ENCODE measurements around the gene PITHD1. TPM values are rescaled to one million over a fixed set of nuclear protein-coding genes. Genes with fewer than 3 reads are reported as not detected.

Gene PITHD1
- total RNA-seq, 1 experiment from 2014 or later, result 48.9 TPM

DNA sequence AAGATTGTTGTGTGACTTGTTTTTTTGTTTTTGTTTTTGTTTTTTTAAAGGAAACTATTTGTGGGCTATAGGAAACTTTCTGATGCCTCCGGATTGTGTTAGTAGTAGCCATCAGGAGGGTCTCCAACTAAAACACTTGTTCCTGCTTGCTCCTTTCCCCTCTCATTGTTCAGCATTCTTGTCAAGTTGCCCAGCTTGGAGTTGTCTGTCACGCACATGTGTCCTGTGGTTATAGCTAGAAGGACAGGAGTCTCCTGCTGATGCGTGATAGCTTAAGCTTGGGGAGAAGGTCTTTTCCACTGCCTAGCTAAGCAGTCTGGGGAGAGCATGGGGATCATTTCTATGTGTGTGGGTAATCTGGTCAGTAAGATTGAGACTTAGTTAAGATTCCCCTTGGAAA, 9.5 kb downstream of the PITHD1 start:
- TF ChIP-seq, protein P1, sequence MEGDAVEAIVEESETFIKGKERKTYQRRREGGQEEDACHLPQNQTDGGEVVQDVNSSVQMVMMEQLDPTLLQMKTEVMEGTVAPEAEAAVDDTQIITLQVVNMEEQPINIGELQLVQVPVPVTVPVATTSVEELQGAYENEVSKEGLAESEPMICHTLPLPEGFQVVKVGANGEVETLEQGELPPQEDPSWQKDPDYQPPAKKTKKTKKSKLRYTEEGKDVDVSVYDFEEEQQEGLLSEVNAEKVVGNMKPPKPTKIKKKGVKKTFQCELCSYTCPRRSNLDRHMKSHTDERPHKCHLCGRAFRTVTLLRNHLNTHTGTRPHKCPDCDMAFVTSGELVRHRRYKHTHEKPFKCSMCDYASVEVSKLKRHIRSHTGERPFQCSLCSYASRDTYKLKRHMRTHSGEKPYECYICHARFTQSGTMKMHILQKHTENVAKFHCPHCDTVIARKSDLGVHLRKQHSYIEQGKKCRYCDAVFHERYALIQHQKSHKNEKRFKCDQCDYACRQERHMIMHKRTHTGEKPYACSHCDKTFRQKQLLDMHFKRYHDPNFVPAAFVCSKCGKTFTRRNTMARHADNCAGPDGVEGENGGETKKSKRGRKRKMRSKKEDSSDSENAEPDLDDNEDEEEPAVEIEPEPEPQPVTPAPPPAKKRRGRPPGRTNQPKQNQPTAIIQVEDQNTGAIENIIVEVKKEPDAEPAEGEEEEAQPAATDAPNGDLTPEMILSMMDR (IDR thresholded peaks at IDR 0.05), result no peak
- TF ChIP-seq TCF7L2 (IDR thresholded peaks at IDR 0.05; ENCODE audit: low read depth, low read length) (no peak), SIN3A (IDR thresholded peaks at IDR 0.05; ENCODE audit: borderline replicate concordance, insufficient read depth, low read depth, low read length) (no peak), POLR2AphosphoS5 (IDR thresholded peaks at IDR 0.05; ENCODE audit: low read depth, low read length) (no peak)
- TF ChIP-seq, protein P2, sequence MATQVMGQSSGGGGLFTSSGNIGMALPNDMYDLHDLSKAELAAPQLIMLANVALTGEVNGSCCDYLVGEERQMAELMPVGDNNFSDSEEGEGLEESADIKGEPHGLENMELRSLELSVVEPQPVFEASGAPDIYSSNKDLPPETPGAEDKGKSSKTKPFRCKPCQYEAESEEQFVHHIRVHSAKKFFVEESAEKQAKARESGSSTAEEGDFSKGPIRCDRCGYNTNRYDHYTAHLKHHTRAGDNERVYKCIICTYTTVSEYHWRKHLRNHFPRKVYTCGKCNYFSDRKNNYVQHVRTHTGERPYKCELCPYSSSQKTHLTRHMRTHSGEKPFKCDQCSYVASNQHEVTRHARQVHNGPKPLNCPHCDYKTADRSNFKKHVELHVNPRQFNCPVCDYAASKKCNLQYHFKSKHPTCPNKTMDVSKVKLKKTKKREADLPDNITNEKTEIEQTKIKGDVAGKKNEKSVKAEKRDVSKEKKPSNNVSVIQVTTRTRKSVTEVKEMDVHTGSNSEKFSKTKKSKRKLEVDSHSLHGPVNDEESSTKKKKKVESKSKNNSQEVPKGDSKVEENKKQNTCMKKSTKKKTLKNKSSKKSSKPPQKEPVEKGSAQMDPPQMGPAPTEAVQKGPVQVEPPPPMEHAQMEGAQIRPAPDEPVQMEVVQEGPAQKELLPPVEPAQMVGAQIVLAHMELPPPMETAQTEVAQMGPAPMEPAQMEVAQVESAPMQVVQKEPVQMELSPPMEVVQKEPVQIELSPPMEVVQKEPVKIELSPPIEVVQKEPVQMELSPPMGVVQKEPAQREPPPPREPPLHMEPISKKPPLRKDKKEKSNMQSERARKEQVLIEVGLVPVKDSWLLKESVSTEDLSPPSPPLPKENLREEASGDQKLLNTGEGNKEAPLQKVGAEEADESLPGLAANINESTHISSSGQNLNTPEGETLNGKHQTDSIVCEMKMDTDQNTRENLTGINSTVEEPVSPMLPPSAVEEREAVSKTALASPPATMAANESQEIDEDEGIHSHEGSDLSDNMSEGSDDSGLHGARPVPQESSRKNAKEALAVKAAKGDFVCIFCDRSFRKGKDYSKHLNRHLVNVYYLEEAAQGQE (IDR thresholded peaks at IDR 0.05; ENCODE audit: insufficient read depth in 1 of 2, low read depth in 2 of 2, low read length in 1 of 2), result no peak
- H3K27ac ChIP-seq (ENCODE audit: low read length), result no peak overlapping the region
- CTCF ChIA-PET, result no interaction called here
- H3K4me1 ChIP-seq (ENCODE audit: control insufficient read depth, insufficient read depth, low read length), result peaks cover 13% of the 10 kb centered on the region
- ATAC-seq (no peak), DNase-seq (ENCODE audit: low read depth, low spot score) (no peak)
- POLR2A ChIA-PET, result no interaction called here
- H3K9me3 ChIP-seq (ENCODE audit: control insufficient read depth, insufficient read depth, low read depth, low read length), result no peaks in the 10 kb centered on the region
- intact Hi-C loops (cut with micrococcal nuclease; ENCODE audit: unreplicated experiment) (no loop called here), in situ Hi-C loops (cut with HindIII; ENCODE audit: low pct_unique_long_range_greater_than_20kb, low sequenced_read_pairs) (no loop called here)
- TSS peak; percentile 52 for BruUV-seq (replicated peaks)
- no peaks in the 10 kb centered on the region for H3K27me3 ChIP-seq (ENCODE audit: control insufficient read depth, insufficient read depth, low read length)
- peaks cover 17% of the 10 kb centered on the region for H3K36me3 ChIP-seq (ENCODE audit: control insufficient read depth, insufficient read depth, low read length)
- H3K4me3 ChIP-seq (ENCODE audit: low read depth in 2 of 2, low read length in 2 of 2), result no peak overlapping the region

DNA sequence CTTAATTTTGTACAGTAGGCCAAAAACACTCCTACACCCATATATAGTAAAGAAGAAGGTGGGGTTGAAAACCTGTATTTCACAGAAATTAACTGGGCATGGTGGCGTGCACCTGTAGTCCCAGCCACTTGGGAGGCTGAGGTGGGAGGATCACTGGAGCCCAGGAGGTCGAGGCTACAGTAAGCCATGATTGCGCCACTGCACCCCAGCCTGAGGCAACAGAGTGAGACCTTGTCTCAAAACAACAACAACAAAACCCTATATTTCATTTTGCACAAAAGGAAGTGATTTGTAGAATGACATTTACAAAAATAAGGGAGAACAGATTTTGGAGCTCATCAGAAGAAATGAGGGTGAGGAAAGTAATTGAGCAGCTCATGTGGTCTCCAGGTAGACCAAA, 10.5 kb downstream of the PITHD1 start:
- Histone ChIP-seq H3K4me3 (ENCODE audit: low read depth in 2 of 2, low read length in 2 of 2) (no peak overlapping the region), H3K27ac (ENCODE audit: low read length) (no peak overlapping the region), H3K4me1 (ENCODE audit: control insufficient read depth, insufficient read depth, low read length) (peaks cover 22% of the 10 kb centered on the region), H3K27me3 (ENCODE audit: control insufficient read depth, insufficient read depth, low read length) (no peaks in the 10 kb centered on the region), H3K9me3 (ENCODE audit: control insufficient read depth, insufficient read depth, low read depth, low read length) (no peaks in the 10 kb centered on the region), H3K36me3 (ENCODE audit: control insufficient read depth, insufficient read depth, low read length) (peaks cover 17% of the 10 kb centered on the region)
- BruUV-seq (replicated peaks), result no TSS peak
- ChIA-PET CTCF (no interaction called here), POLR2A (no interaction called here)
- TF ChIP-seq POLR2AphosphoS5 (IDR thresholded peaks at IDR 0.05; ENCODE audit: low read depth, low read length), result no peak
- TF ChIP-seq, protein P2 (IDR thresholded peaks at IDR 0.05; ENCODE audit: insufficient read depth in 1 of 2, low read depth in 2 of 2, low read length in 1 of 2), result no peak
- TF ChIP-seq, protein P1 (IDR thresholded peaks at IDR 0.05), result no peak
- TF ChIP-seq TCF7L2 (IDR thresholded peaks at IDR 0.05; ENCODE audit: low read depth, low read length), result no peak
- TF ChIP-seq SIN3A (IDR thresholded peaks at IDR 0.05; ENCODE audit: borderline replicate concordance, insufficient read depth, low read depth, low read length), result no peak
- intact Hi-C loops (cut with micrococcal nuclease; ENCODE audit: unreplicated experiment) (no loop called here), in situ Hi-C loops (cut with HindIII; ENCODE audit: low pct_unique_long_range_greater_than_20kb, low sequenced_read_pairs) (no loop called here)
- DNase-seq (ENCODE audit: low read depth, low spot score) (no peak), ATAC-seq (no peak)
